Subcutaneous adipose tissue (tissue), 4 donors: ENCODE results near the gene BEND3. TPM values are rescaled to one million over a fixed set of nuclear protein-coding genes. Genes with fewer than 3 reads are reported as not detected.

Experiments used
- total RNA-seq, 4 donors: library from RNA; depleted of rRNA; stranded (reverse); fragments of >200 nt; gene quantifications; one replicate each; pipeline ENCODE4 v1.1.0, GENCODE V29; 2016
- TF ChIP-seq, protein P1 (sequence below): fragments of 450-650 bp; IDR thresholded peaks from one replicate; pipeline ENCODE4 v1.5.1; 2016; ENCODE audit warnings: low read depth, mild to moderate bottlenecking, control low read depth, antibody characterized with exemption, moderate library complexity

Gene BEND3
- total RNA-seq, 4 donors from 2014 or later, result 0.66 to 1.1 (median 0.92) TPM

DNA sequence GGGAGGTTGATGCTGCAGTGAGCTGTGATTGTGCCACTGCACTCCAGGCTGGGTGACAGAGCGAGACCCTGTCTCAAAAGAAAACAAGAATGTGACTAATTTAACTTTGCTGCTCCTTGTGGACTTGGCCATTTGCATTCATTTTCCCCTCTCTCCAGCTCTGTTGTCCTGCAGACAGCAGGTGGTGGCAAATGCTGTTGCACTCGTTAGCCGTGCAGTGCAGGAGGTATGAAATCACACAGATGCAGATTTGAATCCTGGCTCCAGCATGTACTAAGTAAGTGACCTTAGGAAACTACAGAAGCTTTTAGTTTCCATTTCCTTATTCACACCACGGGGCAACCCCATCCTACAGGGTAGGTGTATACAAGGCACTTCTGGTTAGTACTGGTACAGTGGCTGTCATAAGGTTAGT is 9.6 kb upstream of the BEND3 start:
- TF ChIP-seq, protein P1, sequence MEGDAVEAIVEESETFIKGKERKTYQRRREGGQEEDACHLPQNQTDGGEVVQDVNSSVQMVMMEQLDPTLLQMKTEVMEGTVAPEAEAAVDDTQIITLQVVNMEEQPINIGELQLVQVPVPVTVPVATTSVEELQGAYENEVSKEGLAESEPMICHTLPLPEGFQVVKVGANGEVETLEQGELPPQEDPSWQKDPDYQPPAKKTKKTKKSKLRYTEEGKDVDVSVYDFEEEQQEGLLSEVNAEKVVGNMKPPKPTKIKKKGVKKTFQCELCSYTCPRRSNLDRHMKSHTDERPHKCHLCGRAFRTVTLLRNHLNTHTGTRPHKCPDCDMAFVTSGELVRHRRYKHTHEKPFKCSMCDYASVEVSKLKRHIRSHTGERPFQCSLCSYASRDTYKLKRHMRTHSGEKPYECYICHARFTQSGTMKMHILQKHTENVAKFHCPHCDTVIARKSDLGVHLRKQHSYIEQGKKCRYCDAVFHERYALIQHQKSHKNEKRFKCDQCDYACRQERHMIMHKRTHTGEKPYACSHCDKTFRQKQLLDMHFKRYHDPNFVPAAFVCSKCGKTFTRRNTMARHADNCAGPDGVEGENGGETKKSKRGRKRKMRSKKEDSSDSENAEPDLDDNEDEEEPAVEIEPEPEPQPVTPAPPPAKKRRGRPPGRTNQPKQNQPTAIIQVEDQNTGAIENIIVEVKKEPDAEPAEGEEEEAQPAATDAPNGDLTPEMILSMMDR, result no peak

DNA sequence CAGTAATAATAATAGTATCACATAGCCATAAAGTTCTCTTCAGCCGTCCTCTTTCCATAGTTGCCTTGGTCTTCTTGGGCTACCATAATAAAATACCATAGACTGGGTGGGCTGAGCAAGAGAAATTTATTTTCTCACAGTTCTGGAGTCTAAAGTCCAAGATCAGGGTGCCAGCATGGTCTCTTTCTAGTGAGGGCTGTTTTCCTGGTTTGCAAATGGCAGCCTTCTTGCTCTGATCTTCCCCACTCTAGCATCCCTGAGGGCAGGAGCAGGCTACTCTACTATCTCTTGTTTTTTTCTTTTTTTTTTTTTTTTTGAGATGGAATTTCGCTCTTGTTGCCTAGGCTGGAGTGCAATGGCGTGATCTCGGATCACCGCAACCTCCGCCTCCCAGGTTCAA is 8.2 kb upstream of the BEND3 start:
- TF ChIP-seq, protein P1, result no peak

DNA sequence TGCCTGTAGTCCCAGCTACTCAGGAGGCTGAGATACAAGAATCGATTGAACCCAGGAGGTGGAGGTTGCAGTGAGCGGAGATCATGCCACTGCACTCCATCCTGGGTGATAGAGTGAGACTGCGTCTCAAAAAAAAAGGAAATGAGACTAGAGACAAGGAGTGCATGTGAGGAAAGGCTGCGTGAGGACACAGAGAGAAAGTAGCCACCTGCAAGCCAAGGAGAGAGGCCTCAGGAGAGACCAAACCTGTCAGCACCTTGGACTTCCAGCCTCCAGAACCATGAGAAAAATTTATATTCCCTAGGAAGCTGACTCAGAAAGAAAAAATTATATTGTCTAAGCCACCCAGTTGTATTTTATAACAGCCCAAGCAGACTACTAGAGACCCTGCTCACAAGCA is 7.4 kb upstream of the BEND3 start:
- TF ChIP-seq, protein P1, result no peak

DNA sequence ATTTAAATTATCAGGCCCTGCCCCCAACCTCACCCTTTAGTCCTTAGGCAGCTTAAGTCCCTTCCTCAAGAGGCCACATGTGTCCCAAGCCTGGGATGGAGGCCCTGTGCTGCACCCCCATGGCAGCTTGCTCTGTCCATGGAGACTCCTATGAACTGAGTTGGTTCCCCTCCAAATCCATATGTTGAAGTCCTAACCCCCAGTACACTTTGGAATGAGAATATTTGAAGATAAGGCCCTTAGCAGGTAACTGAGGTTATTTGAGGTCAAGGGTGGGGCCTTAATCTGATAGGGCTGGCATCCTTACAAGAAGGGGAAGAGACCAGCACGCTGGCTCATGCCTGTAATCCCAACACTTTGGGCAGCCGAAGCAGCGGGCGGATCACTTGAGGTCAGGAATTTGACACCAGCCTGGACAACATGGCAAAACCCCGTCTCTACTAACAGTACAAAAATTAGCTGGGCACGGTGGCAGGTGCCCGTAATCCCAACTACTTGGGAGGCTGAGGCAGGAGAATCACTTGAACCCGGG is 6.7 kb upstream of the BEND3 start:
- TF ChIP-seq, protein P1, result no peak

DNA sequence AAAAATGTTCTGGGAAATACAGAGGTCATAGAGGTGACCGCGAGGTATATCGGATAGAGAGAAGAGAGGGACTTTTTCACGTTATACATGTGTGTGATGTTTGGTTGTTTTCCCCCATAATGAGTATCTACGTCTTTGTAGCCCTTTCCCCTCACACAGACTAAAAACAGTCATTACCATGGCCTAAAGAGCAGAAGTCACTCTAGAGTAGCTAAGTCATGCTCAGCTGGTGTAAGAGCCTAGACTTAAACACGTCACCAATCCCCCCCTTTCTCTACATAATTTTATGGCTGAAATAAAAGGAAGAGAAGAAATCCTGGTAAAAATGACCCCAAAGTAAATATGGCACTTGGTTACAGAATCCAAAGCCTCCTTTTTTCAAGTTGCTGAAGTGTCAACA is 6.0 kb upstream of the BEND3 start:
- TF ChIP-seq, protein P1, result no peak

DNA sequence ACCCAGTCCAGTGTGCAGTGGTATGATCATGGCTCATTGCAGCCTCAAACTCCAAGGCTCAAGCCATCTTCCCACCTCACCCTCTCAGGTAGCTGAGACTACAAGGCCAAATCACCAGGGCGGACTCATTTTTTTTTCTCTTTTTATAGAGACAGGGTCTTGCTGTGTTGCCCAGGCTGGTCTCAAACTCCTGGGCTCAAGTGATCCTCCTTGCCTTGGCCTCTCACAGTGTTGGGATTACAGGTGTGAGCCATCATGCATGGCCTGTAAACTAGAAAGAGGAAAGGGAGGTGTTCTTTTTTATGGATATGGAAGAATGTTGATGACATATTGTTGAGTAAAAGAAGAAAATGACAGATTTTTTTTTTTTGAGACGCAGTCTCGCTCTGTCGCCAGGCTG is 5.1 kb upstream of the BEND3 start:
- TF ChIP-seq, protein P1, result no peak

DNA sequence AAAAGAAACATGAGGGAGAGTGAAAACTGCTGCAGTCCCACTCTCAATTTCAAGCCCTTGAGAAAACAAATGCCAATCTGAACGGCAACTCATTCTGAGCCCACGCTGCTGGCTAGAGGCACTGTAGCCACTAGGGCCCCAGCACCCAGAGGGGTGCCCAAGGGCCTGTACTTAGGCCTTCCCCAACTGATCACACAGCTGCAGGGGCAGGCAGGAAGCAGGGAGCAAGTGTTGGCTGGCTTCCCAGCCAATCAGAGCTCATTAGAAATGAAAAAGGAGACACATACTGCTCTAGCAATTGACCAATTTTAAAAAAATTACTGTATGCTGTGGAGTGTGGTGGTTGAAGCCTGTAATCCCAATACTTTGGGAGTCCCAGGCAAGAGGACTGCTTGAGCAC is 3.7 kb upstream of the BEND3 start:
- TF ChIP-seq, protein P1, result no peak
